Activated CD4-positive, alpha-beta T cell treated with anti-CD3 and anti-CD28 coated beads, Interleukin-2, amount 10 ng/mL, durations not matched to agents 7 days and 5 days (primary cell): ENCODE measurements around the gene TNS2. TPM values are rescaled to one million over a fixed set of nuclear protein-coding genes. Genes with fewer than 3 reads are reported as not detected.
A peak's percentile ranks its signal among the peaks of the same experiment; 100 is the strongest.
"Not testable (repeated sequence)": the region's sequence is repeated elsewhere in the genome, so short reads cannot be mapped to it uniquely, and the experiment has no call there.

Source experiments
- CTCF ChIA-PET: fragments of 350-600 bp; sonication (Branson Sonifier 250); formaldehyde crosslinking; loops from one replicate; lab custom pipeline; 2021; ENCODE audit warnings: antibody characterized with exemption; lab: Charles Lee
- POLR2A ChIA-PET: fragments of 350-600 bp; sonication (Branson Sonifier 250); formaldehyde crosslinking; loops from one replicate; lab custom pipeline; 2021; ENCODE audit warnings: antibody characterized with exemption; lab: Charles Lee
- DNase-seq: peaks from one replicate; pipeline ENCODE4 v3.0.0-alpha.2; 2020
- H3K27ac Mint-ChIP-seq: one replicate; pipeline ENCODE4 v1.8.0; 2021; ENCODE audit warnings: mild to moderate bottlenecking, moderate library complexity, mixed read lengths
- H3K27me3 Mint-ChIP-seq: one replicate; pipeline ENCODE4 v1.8.0; 2021; ENCODE audit warnings: mixed read lengths
- H3K36me3 Mint-ChIP-seq: one replicate; pipeline ENCODE4 v1.8.0; 2021; ENCODE audit warnings: low read depth, mixed read lengths
- H3K4me1 Mint-ChIP-seq: one replicate; pipeline ENCODE4 v1.8.0; 2021; ENCODE audit warnings: mixed read lengths
- H3K4me3 Mint-ChIP-seq: one replicate; pipeline ENCODE4 v1.8.0; 2021; ENCODE audit warnings: mild to moderate bottlenecking, moderate library complexity, mixed read lengths
- H3K9me3 Mint-ChIP-seq: one replicate; pipeline ENCODE4 v1.8.0; 2021; ENCODE audit warnings: mixed read lengths
- microRNA-seq: library from miRNA; unstranded; fragments of <30 nt; microRNA quantifications from one replicate; pipeline ENCODE4 v1.2.0, GENCODE V29; 2021; ENCODE audit warnings: borderline microRNAs expressed, borderline replicate concordance
- total RNA-seq, 2 experiments: library from RNA; stranded (reverse); gene quantifications; one replicate each; pipeline ENCODE4 v1.2.3, GENCODE V29; 2021

TNS2 gene
- total RNA-seq, 2 experiments from 2014 or later: 0.92 to 1.8 TPM

GRCh38 chr12:53105256-53105655 lies 55.4 kb downstream of the TNS2 start:
- H3K36me3 Mint-ChIP-seq: no peaks in the 10 kb centered on the region
- ChIA-PET POLR2A (no interaction called here), CTCF (interaction anchor here (0.6 to 1.7 kb wide), 2 partner anchors 20 to 216 kb away, joined by 3 to 5 read pairs; partner anchors contain the start of gene AAAS)
- peak overlapping the region; percentile 60 for H3K27ac Mint-ChIP-seq
- no peaks in the 10 kb centered on the region for H3K27me3 Mint-ChIP-seq
- DNase-seq: no peak
- H3K4me3 Mint-ChIP-seq: no peak overlapping the region
- peaks cover 46% of the 10 kb centered on the region for H3K4me1 Mint-ChIP-seq
- H3K9me3 Mint-ChIP-seq: no peaks in the 10 kb centered on the region

- Mint-ChIP-seq H3K27ac (peak overlapping the region; percentile 43), H3K9me3 (no peaks in the 10 kb centered on the region)
Measured at GRCh38 chr12:53105712-53106439, 56.0 kb downstream of the TNS2 start.

GRCh38 chr12:53107122-53107521 lies 57.3 kb downstream of the TNS2 start:
- H3K9me3 Mint-ChIP-seq: no peaks in the 10 kb centered on the region
- no peak overlapping the region for H3K4me3 Mint-ChIP-seq
- H3K4me1 Mint-ChIP-seq: peaks cover 33% of the 10 kb centered on the region
- POLR2A ChIA-PET: no interaction called here
- peaks cover 2% of the 10 kb centered on the region for H3K27me3 Mint-ChIP-seq
- CTCF ChIA-PET: interaction anchor here (0.6 kb wide), 1 partner anchor 8 kb away, joined by 3 read pairs; no protein-coding TSS in a partner anchor
- no peak overlapping the region for H3K27ac Mint-ChIP-seq
- no peaks in the 10 kb centered on the region for H3K36me3 Mint-ChIP-seq
- no peak for DNase-seq

More at GRCh38 chr12:53105712-53106439, 56.0 kb downstream of the TNS2 start:
- ChIA-PET POLR2A (no interaction called here), CTCF (interaction anchor here (0.6 to 1.7 kb wide), 2 partner anchors 21 to 215 kb away, joined by 3 to 5 read pairs; partner anchors contain the start of gene AAAS)
- Mint-ChIP-seq H3K36me3 (no peaks in the 10 kb centered on the region), H3K4me1 (peaks cover 41% of the 10 kb centered on the region), H3K4me3 (no peak overlapping the region), H3K27me3 (no peaks in the 10 kb centered on the region)
- DNase-seq: no peak

GRCh38 chr12:53112431-53112830 lies 62.6 kb downstream of the TNS2 start:
- H3K4me3 Mint-ChIP-seq, H3K27ac Mint-ChIP-seq, DNase-seq, H3K9me3 Mint-ChIP-seq, H3K27me3 Mint-ChIP-seq, POLR2A ChIA-PET, H3K4me1 Mint-ChIP-seq, H3K36me3 Mint-ChIP-seq: not testable (repeated sequence)
- CTCF ChIA-PET: interaction anchor here (0.6 to 0.7 kb wide), 2 partner anchors 45 to 736 kb away, joined by 3 to 4 read pairs; no protein-coding TSS in a partner anchor

GRCh38 chr12:53113136-53113705 lies 63.4 kb downstream of the TNS2 start:
- no peaks in the 10 kb centered on the region for H3K4me1 Mint-ChIP-seq
- ChIA-PET POLR2A (no interaction called here), CTCF (interaction anchor here (0.6 kb wide), 2 partner anchors 46 to 543 kb away, joined by 3 to 4 read pairs; no protein-coding TSS in a partner anchor)

GRCh38 chr12:53113951-53114350 lies 64.1 kb downstream of the TNS2 start:
- Mint-ChIP-seq H3K27me3 (peaks cover 2% of the 10 kb centered on the region), H3K9me3 (no peaks in the 10 kb centered on the region), H3K36me3 (no peaks in the 10 kb centered on the region), H3K4me3 (no peak overlapping the region), H3K4me1 (no peaks in the 10 kb centered on the region), H3K27ac (no peak overlapping the region)
- no peak for DNase-seq
- ChIA-PET POLR2A (no interaction called here), CTCF (interaction anchor here (0.6 kb wide), 1 partner anchor 544 kb away, joined by 3 read pairs; no protein-coding TSS in a partner anchor)

More at GRCh38 chr12:53113136-53113705, 63.4 kb downstream of the TNS2 start:
- no peak for DNase-seq
- Mint-ChIP-seq H3K27me3 (peaks cover 2% of the 10 kb centered on the region), H3K27ac (no peak overlapping the region), H3K4me3 (no peak overlapping the region), H3K36me3 (no peaks in the 10 kb centered on the region), H3K9me3 (no peaks in the 10 kb centered on the region)

Small RNAs within 50 kb of the gene (microRNA-seq; reads per million reads assigned to microRNA genes)
- gene MIR6757: not detected

Other genes with a start within 250 kb of the TNS2 start
- not detected for gene KRT4, start 235.9 kb upstream of the TNS2 start, total RNA-seq
- not detected for gene KRT79, start 215.8 kb upstream of the TNS2 start, total RNA-seq
- gene KRT78, start 201.1 kb upstream of the TNS2 start, total RNA-seq: not detected
- under 1 TPM; 0.15 to 0.57 TPM for gene KRT8, start 145.0 kb upstream of the TNS2 start, total RNA-seq
- 1 to 10 TPM in 1 of 2 experiments, under 1 TPM in 1; 0.65 to 1.3 TPM for gene KRT18, start 100.9 kb upstream of the TNS2 start, total RNA-seq
- gene EIF4B, start 43.6 kb upstream of the TNS2 start, total RNA-seq: 100 to 1,000 TPM; 385 to 474 TPM
- 10 to 100 TPM; 19.0 to 20.2 TPM for gene SPRYD3, start 29.3 kb downstream of the TNS2 start, total RNA-seq
- under 1 TPM in 1 of 2 experiments, not detected in 1; 0.37 TPM for gene IGFBP6, start 47.6 kb downstream of the TNS2 start, total RNA-seq
- gene SOAT2, start 53.4 kb downstream of the TNS2 start, total RNA-seq: 1 to 10 TPM; 1.0 to 1.7 TPM
- gene ZNF740, start 130.7 kb downstream of the TNS2 start, total RNA-seq: 10 to 100 TPM; 38.9 to 44.1 TPM
- gene CSAD, start 130.9 kb downstream of the TNS2 start, total RNA-seq: 10 to 100 TPM; 33.3 to 34.7 TPM
- 100 to 1,000 TPM; 621 to 702 TPM for gene ITGB7, start 157.2 kb downstream of the TNS2 start, total RNA-seq
- 10 to 100 TPM; 58.3 to 59.7 TPM for gene RARG, start 182.1 kb downstream of the TNS2 start, total RNA-seq
- 100 to 1,000 TPM; 107 to 125 TPM for gene ESPL1, start 218.2 kb downstream of the TNS2 start, total RNA-seq
- 100 to 1,000 TPM; 305 to 335 TPM for gene PFDN5, start 245.5 kb downstream of the TNS2 start, total RNA-seq
- gene MYG1, start 249.6 kb downstream of the TNS2 start, total RNA-seq: 10 to 100 TPM; 47.9 to 56.4 TPM